Parathyroid adenoma (tissue), 2 donors: ENCODE data around the gene FAM222A.
A peak's percentile ranks its signal among the peaks of the same experiment; 100 is the strongest.

Experiments used
- H2AFZ ChIP-seq: fragments of 300-600 bp; sonication (generic); one replicate; pipeline ENCODE4 v1.7.0; 2017; ENCODE audit warnings: antibody characterized with exemption, mild to moderate bottlenecking
- H3K27ac ChIP-seq: fragments of 300-600 bp; sonication (generic); one replicate; pipeline ENCODE4 v1.7.0; 2017
- H3K27me3 ChIP-seq: fragments of 300-600 bp; sonication (generic); one replicate; pipeline ENCODE4 v1.7.0; 2017; ENCODE audit warnings: low read length; ENCODE audit not compliant: control insufficient read depth, insufficient read depth
- H3K36me3 ChIP-seq: fragments of 300-600 bp; sonication (generic); one replicate; pipeline ENCODE4 v1.7.0; 2017; ENCODE audit warnings: low read length; ENCODE audit not compliant: control insufficient read depth, insufficient read depth
- H3K4me1 ChIP-seq: fragments of 300-600 bp; sonication (generic); one replicate; pipeline ENCODE4 v1.7.0; 2017; ENCODE audit warnings: control low read depth
- H3K4me2 ChIP-seq: fragments of 300-600 bp; sonication (generic); one replicate; pipeline ENCODE4 v1.7.0; 2017; ENCODE audit warnings: low read length
- H3K4me3 ChIP-seq: fragments of 300-600 bp; sonication (generic); one replicate; pipeline ENCODE4 v1.7.0; 2017; ENCODE audit warnings: low read depth, low read length
- H3K79me2 ChIP-seq: fragments of 300-600 bp; sonication (generic); one replicate; pipeline ENCODE4 v1.7.0; 2017; ENCODE audit warnings: control low read depth
- H3K9ac ChIP-seq: fragments of 300-600 bp; sonication (generic); one replicate; pipeline ENCODE4 v1.7.0; 2017; ENCODE audit warnings: mild to moderate bottlenecking
- H3K9me3 ChIP-seq: fragments of 300-600 bp; sonication (generic); one replicate; pipeline ENCODE4 v1.7.0; 2017; ENCODE audit warnings: low read length; ENCODE audit not compliant: control insufficient read depth
- CTCF ChIP-seq: fragments of 300-600 bp; sonication (generic); IDR thresholded peaks from one replicate; pipeline ENCODE4 v1.7.0; 2017; ENCODE audit warnings: antibody characterized with exemption, mild to moderate bottlenecking
- donor health status: primary hyperparathyroidism.

Gene FAM222A

GRCh38 chr12:109719123-109720022 lies 5.7 kb downstream of the FAM222A start:
- H2AFZ ChIP-seq: no peak overlapping the region
- H3K27me3 ChIP-seq: no peaks in the 10 kb centered on the region
- H3K36me3 ChIP-seq: no peaks in the 10 kb centered on the region
- peak; percentile 29 for TF ChIP-seq CTCF
- no peak overlapping the region for H3K4me3 ChIP-seq
- no peaks in the 10 kb centered on the region for H3K79me2 ChIP-seq
- H3K9ac ChIP-seq: no peak overlapping the region
- no peaks in the 10 kb centered on the region for H3K9me3 ChIP-seq
- H3K27ac ChIP-seq: no peak overlapping the region
- H3K4me1 ChIP-seq: peaks cover 6% of the 10 kb centered on the region
- H3K4me2 ChIP-seq: no peak overlapping the region

GRCh38 chr12:109720152-109720856 lies 6.7 kb downstream of the FAM222A start:
- H3K4me2 ChIP-seq: no peak overlapping the region
- no peaks in the 10 kb centered on the region for H3K9me3 ChIP-seq
- no peak for TF ChIP-seq CTCF
- H3K4me1 ChIP-seq: peaks cover 6% of the 10 kb centered on the region
- no peak overlapping the region for H2AFZ ChIP-seq
- H3K4me3 ChIP-seq: no peak overlapping the region
- no peak overlapping the region for H3K27ac ChIP-seq
- H3K36me3 ChIP-seq: no peaks in the 10 kb centered on the region
- no peaks in the 10 kb centered on the region for H3K79me2 ChIP-seq
- H3K9ac ChIP-seq: no peak overlapping the region
- H3K27me3 ChIP-seq: no peaks in the 10 kb centered on the region

- H3K4me3 ChIP-seq: no peak overlapping the region
- H3K4me2 ChIP-seq: no peak overlapping the region
- H3K79me2 ChIP-seq: no peaks in the 10 kb centered on the region
- H3K27me3 ChIP-seq: no peaks in the 10 kb centered on the region
- H3K9me3 ChIP-seq: no peaks in the 10 kb centered on the region
- no peak overlapping the region for H3K9ac ChIP-seq
- no peaks in the 10 kb centered on the region for H3K36me3 ChIP-seq
- peaks cover 6% of the 10 kb centered on the region for H3K4me1 ChIP-seq
- no peak overlapping the region for H2AFZ ChIP-seq
- no peak for TF ChIP-seq CTCF
- H3K27ac ChIP-seq: no peak overlapping the region
Measured at GRCh38 chr12:109720857-109721189, 7.2 kb downstream of the FAM222A start.

- Histone ChIP-seq H3K27ac (no peak overlapping the region), H2AFZ (no peak overlapping the region), H3K9me3 (no peaks in the 10 kb centered on the region), H3K4me1 (peaks cover 6% of the 10 kb centered on the region), H3K79me2 (no peaks in the 10 kb centered on the region), H3K27me3 (no peaks in the 10 kb centered on the region), H3K4me3 (no peak overlapping the region), H3K9ac (no peak overlapping the region), H3K36me3 (no peaks in the 10 kb centered on the region), H3K4me2 (no peak overlapping the region)
- no peak for TF ChIP-seq CTCF
Measured at GRCh38 chr12:109721276-109721675, 7.7 kb downstream of the FAM222A start.
